Activated CD8-positive, alpha-beta memory T cell treated with anti-CD3 and anti-CD28 coated beads, Interleukin-2, amount 50 U/mL, for 1 hour (primary cell): ENCODE results near the gene INO80B.
"Not testable (repeated sequence)": the region's sequence is repeated elsewhere in the genome, so short reads cannot be mapped to it uniquely, and the experiment has no call there.

Experiments used
- DNase-seq: peaks from one replicate; pipeline ENCODE4 v3.0.0-alpha.2; 2020; ENCODE audit errors: extremely low read depth

The INO80B gene

DNA sequence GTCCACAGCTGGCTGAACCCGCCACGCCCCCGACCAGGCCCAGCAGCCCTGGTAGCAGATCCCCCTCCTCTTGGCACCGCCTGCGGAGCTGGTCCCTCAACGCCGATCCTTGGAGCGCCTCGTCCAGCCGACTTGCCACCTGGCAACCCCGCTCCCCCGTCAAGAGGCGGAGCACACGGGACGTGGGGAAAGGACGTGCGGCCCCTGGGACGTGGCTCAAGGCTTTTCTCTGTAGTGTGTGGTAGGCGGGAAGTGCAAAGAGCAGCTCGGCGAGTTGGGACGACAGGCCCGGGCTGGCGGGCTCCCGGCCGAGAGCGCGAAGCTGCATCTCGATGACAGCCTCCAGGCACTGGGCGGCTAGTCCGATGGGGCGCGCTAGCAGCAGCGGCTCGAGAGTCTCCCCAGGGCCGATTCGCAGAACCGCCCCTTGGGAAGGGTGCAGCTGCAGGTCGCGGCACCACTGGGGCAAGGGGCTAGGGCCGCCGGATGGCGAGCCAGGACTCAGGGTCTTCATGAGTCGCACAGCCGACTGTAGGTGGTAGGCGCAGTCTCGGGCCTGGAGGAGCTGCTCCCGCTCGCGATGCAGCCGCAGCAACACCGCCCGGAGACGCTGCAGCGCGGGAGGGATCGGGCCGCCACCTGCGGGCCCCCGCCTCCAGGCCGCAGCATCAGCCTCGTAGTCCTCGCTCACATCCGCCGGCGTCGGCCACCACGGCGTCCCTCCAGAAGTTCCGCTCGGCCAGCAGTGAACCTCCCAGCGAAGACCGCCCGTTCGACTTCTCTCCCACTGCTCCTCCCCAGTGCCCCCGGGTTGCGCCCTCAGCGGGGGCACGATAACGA is 27.3 kb downstream of the INO80B start:
- DNase-seq, result no peak

DNA sequence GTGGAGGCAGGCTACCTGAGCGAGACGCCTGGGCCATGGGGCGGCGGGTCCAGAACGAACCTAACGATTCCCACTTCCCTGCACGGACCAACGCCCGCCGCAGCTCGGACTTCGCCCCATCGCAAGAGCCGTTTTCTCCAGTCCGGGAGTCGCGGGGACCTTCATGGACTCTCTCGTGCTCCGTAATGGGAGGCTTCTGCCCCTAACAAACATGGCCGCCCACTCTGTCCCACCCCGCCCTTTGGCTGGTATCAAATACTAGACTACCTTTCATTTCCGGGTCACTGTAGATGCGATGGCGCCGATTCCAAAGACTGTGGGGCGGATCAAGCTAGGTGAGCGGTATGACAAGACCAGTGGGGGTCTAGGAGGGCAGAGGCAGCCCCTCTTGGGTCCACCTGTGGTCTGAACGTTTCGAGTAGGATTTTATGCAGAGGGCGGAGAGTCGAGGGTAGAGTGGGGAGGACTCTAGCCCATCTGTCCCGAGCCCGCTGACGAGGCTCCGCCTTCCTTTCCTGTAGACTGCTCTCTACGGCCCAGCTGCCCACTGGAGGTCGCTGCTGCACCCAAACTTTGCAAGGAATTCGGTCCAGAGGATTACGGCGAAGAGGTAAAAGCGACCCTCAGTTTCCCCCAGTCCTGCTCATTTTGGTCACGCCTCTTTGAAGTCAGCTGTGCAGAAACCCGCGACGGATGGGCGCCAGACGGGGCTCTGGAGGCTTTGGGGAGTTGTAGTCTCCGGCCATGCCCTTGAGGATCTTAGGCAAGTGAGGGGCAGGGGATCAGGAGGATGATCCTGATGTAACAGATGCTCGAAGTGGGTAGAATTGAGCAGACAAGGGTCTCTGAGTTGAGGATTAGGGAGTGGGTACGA is 28.2 kb downstream of the INO80B start, which contains the start of the genes CCDC142 and TTC31:
Gene CCDC142, minus strand, starts transcription at position 198 of the 874 bp plus-strand sequence. Its CDS starts 161 bp downstream, at position 37.
Gene TTC31, plus strand, starts transcription at position 281 of the 874 bp plus-strand sequence. Its CDS starts 15 bp downstream, at position 296.
- DNase-seq, result peak; percentile 90

DNA sequence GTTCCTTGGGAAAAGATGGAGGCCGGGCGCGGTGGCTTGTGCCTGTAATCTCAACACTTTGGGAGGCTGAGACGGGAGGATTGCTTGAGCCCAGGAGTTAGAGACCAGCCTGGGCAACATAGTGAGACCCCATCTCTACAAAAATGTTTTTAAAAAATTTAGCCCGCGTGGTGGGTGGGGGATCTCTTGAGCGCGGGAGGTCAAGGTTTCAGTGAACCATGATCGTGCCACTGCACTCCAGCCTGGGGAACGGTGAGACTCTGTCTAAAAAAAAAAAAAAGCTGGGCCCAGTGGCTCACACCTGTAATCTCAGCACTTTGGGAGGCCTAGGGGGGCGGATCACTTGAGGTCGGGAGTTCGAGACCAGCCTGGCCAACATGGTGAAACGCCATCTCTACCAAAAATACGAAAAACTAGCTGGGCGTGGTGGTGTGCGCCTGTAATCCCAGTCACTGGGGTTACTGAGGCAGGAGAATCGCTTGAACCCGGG is 28.8 kb downstream of the INO80B start:
- not testable (repeated sequence) for DNase-seq

DNA sequence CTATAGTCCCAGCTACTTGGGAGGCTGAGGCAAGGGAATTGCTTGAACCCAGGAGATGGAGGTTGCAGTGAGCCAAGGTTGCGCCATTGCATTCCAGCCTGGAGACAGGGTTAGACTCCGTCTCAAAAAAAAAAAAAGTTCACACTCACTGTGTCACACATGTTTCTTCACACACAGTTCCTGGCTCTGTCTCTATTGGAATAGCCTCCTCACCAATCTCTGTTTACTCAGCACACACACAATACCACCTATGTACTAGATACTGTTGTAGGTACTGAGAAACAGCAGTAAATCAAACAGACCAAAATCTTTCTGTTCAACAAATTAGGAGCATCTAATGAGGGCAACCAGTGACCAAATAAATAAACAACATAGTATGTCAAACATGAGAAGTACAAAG is 31.3 kb downstream of the INO80B start:
- DNase-seq, result no peak

DNA sequence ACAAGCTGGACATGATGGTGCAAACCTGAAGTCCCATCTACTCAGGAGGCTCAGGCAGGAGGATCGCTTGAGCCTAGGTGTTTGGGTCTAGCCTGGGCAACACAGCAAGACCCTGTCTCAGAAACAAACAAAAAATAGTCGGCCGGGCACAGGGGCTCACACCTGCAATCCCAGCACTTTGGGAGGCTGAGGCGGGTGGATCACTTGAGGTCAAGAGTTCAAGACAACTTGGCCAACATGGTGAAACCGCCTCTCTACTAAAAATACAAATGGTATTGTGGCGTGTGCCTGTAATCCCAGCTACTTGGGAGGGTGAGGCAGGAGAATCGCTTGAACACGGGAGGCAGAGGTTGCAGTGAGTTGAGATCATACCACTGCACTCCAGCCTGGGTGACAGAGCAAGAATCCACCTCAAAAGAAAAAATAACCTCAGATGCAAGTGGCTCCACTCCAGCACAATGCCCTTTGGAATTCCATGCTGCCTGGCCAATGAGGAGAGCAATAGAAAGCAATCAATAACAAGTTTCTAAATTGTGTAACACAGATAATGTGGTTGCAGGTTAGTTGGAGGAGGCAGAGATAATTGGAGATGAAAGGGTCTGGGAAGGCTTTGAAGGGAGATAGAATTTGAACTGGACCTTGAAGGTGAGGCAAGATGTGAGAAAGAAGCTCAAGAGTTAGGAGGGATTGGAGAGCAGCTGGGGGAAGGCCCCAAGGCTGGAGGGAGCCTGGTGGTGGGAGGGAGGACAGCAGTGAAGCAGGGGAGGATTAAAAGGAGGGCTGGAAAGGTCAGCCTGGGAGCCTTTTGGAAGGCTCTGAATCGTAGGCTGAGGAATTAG is 34.0 kb downstream of the INO80B start:
- no peak for DNase-seq

DNA sequence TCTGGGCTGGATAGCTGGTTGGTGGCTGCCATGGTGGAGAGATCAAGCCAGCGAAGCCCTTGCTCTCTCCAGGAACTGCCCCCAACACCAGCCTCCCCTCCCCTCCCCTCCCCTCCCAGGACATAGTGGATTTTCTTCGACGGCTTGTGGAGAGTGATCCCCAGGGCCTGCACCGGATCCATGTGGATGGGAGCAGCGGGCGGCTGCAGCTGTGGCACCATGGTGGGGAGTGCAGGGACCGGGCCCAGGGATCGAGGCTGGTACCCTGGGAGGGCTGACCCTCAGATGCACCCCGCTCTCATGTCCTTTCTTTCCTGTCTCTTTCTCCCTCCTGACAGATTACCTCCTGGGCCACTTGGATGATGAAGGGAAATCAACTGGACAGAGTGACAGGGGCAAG is 35.0 kb downstream of the INO80B start:
- no peak for DNase-seq

DNA sequence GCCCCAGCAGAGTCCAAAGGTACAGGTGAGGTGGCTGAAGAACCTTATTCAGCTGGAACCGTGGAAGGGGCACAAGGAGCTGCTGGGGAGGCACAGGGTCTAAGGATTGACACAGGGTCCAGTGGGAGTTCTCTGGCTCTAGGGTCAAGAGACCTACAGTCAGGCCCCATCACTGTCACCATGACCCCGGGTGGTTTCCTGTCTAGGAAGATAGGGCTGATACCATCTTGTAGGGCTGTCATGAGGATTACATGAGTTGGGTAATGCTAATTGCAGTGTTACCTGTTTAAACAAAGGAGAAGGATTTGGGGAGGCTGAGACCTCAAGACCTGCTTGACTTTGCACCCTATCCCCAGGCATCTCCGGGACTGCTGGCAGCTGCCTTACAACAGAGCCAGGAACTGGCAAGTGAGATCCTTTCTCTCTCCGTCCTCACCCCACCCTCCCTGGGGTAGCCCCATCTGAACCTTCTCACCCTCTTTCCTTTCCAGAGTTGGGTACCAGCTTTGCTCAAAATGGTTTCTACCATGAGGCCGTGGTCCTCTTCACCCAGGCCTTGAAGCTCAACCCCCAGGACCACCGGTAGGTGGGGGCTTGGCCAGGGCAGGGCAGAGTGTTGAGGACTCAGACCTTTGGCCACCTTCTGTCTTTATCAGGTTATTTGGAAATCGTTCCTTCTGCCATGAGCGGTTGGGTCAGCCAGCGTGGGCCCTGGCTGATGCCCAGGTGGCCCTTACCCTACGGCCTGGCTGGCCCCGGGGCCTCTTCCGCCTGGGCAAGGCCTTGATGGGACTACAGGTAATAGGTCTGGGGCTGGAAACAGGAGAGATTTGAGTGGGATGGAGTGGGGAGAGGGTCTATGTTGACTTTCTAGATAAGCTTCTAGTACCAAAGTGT is 37.0 kb downstream of the INO80B start:
- no peak for DNase-seq

DNA sequence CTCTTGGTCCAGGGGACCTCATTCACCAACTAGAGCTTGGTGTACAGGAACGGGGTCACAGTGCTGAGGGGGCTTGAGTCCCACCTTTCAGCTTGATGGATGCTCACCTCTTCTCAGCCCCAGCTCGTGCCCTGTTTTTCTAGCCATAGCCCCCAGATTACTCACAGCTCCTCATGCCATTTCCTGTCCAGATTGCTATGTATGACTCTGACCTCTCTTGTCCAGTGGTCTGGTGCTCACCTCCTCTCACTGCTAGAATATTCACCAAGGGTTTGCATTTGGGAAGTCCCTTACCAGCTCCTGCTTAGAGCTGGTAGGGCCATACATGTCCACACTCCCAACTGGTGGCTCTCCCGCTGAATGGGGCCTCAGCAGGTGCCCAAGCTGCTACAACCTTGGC is 38.7 kb downstream of the INO80B start:
- DNase-seq, result no peak

DNA sequence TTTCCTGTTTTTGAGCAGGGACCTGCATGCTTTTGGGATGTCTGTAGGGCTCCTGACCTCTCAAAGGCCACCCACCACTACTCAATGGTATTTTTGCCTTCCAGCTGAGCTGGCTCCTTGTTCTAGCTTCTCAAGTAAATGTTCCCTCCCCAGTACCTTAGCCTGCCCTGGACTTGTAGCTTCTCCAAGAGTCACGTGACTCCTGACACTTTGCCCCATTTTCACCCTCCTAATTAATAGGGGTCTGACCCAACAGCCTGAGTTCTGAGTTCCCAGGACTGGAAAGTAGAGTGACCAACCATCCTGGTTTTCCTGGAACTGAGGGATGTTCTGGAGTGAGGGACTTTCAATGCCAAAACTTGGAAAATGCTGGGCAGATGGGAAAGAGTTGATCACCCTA is 40.6 kb downstream of the INO80B start:
- DNase-seq, result no peak

DNA sequence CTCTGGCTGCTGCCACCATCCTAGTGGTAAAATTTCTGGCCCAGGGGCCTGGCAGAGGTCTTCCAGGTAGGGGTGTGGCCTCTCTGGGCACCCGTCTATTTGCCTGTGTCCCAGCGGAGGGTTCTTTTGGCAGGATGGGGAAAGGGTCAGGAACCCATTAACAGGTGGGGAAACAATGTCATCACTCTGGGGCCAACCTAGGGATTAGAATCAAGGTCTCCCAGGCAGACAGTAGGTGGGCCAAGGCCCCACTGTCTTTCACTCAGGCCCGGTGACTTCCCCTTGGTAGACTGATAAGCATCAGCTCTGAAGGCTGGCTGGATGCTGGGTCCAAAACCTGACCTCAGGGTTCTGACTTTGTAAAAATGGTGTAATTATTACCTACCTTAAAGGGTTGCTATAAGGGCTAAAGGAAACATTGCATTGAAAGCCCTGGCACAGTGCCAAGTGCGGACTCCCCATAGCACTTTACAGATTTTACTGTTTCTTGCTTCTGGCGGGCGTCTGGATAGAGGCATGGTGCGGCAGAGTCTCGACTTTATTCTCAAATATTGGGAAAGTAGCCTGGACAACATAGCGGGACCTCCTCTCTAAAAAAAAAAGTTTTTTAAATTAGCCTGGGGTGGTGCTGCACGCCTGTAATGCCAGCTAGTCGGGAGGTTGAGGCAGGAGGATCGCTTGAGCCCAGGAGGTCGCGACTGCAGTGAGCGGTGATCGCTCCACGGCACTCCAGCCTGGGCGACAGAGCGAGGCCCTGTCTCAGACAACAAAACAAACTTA is 42.3 kb downstream of the INO80B start:
- no peak for DNase-seq

DNA sequence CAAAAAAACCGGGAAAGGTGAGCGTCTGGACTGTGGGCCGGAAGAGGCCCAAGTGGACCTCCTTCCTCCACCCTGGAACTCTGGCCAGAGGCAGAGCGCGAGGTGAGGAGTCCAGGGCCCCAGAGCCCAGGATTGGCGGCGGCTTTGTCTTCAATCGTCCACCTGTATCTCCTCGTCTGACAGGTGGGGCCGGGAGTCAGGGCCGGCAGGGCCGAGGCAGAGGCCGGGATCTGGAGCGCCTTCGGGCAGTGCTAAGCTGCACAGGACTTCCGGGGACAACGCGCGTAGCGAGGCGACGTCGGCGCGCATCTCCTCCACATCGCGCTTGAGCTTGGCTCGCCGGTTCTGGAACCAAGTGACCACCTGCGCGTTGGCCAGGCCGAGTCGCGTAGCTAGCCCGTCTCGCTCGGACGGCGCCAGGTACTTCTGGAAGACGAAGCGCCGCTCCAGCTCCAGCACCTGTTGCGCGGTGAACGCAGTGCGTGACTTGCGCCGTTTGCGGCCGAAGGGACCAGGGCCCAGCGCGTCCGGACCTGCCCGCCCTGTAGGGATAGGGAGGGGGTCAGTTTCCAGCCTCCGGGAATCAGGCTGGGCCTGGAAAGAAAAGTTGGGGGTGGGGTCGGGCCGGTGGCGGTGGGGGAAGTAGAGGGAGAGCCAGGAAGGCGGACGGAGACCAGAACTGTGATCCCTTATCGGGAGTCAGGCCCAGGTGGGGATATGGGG is 43.1 kb downstream of the INO80B start:
- no peak for DNase-seq

DNA sequence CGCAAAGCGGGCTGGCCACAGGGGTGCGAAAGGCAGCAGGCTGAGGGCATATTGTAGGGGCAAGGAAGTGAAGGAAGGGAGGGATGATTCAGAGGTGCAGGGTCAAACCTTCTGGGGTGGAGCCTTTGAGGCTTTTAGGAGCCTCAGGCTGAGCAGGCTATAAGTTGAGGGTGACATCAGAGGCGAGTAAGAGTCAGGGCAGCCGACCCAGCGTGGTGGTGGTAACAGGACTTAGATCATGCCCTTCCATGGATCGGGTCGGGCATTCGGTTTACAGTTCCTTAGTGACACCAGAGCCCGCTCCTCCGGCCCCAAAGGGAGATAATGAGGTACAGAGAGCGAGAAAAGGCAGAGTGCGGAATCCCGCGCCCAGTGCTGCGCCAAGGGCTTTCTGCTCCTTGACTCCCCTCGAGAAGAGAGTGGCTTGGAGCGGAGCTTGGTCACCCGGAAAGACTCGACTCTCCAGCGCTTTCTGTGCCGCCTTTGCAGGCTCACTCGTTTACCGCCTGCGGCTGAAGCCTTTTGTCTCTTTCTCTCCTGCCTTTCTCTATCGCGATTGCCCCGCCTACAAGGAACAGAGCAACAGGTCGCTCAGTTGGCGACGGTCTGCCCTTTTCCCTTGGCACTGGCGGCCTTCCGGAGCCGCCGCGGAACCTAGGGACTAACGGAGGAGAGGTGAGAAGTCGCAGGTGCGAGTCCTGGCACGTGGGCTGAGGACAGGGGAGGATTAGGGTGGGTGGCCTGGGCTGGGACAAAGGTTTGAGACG is 43.8 kb downstream of the INO80B start:
- DNase-seq, result no peak

DNA sequence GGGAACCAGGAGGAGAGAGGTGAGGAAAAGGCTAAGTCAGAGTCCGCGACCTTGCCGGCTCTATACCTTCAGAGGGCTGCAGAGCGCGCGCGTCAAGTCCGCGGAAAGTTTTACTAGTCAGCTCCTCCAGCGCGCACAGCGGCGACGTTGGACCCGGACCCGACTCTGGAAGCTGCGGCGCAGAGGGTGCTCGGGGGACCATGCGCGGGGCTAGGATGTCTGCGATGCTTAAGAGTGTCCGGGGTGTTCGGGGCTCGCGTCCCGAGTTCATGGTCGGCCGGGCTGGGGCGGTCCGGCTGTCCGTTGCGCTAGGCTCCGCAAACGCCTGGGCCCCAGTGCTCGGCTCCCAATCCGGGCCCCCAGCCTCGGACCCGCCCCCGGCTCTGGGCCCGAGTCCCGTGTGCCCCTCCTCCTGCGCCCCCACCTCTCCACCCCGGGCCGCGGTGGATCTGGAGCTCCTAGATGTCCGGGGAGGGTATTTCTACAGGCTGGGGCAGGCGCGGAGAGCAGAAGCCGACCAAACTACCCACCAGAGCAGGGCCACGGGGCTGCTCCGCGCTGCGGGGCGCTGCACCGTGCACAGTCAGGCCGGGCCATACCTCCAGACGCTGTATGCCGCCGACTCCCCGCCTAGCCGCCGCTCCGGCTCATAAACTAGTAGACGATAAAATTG is 44.5 kb downstream of the INO80B start, which contains the start of gene LBX2:
Gene LBX2, minus strand, starts transcription at position 337 of the 673 bp plus-strand sequence. Its CDS starts 66 bp downstream, at position 271.
- no peak for DNase-seq

DNA sequence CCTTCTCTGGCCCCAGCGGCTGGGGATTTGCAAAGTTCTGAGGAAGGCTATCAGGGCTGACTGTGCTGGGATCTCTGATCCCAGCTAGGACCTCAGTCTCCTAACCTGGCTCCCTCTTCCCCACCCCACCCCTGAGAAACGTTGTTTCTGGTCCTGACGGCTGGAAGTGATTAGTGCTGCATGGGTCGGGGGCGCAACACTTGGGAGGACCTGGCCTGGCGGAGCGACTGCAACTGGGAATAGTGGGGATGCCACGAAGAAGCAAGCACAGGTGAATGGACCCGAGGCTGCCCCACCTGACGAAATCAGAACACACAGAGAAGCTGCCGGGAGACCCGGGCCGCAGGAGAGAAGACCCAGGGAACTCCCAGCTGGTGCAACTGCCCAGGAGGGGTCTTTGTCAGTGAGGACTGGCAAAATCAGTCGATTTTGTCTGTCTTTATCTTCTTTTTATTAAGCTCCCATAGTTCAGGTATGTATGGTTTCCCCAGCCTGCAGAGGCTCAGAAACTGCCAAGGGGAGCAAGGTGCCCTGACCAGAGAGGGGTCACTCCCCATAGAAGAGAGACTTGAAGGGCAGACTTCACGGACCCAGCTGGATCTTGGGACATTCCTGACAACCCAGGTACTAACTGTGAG is 45.2 kb downstream of the INO80B start:
- DNase-seq, result no peak

DNA sequence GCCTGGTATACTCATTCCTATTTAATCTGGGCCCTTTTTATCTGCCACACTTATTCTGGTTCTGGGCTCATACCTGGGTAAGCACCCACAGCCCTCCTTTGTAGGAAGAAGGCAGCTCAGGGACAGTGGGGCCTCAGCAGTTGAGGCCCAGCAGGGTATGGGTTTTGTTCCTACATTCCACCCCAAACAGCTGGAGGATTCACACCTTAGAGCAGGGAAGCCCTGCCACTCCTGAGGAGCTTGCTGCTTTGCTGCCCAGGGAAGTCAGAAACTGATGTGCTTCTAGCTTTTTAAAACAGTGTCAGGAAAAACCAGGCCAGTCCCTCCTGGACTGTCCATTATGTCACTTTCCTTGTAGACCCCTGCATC is 45.7 kb downstream of the INO80B start:
- no peak for DNase-seq

DNA sequence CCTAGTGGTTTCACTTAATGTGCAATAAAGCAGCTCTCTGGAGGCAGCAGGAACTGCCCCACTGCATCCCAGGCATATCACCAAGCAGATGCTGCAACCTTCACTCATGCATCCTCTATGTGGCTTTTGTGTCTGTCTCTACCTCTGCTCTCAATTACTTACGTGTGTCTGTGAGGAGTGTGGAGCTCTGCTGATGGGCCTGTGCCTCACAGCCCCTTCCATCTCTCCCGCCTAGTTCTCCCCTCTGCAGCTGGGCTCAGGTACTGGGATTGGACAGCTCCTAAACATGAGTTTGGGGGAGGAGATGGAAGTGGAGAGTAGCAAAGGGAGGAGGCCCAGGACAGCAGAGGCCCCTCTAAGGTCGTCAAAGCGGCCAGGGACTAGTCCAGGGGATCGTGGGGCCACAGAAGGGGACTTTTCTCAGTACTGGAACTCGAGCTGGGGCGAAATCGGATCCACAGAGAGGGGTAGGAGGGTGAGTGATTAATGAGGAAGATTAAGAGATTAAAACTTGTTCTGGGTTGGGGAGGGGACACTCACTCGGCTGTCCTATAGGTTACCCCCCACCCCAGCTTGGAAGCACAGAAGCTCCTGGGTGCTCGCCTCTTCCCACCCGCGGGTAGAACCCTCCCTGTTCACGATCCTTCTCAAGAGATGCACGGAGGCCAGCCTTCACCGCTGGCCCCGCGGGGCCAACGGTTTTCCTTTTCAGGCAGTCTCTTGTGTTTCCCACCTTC is 46.6 kb downstream of the INO80B start:
- DNase-seq, result no peak
